ENCODE results near the gene ING1.

DNA sequence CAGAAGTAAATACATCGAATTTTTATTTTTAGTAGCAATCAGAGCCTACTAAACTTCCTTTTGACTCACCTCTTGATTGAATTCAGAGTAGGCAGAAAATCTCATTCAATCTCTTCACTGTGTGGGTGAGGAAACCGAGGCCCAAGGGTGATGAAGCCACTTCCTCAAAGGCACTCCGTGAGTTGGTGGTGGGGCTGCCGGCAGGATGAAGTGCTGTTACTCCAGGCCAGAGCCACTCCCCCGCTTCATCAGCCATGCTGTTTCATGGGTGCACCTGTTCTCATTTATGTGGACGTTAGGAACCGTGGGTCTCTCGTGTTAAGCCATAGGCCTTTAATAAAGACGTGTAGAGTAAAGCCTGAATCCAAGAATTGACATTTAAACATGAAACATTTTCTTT is 13.2 kb downstream of the ING1 start:
- TF ChIP-seq, protein P1, sequence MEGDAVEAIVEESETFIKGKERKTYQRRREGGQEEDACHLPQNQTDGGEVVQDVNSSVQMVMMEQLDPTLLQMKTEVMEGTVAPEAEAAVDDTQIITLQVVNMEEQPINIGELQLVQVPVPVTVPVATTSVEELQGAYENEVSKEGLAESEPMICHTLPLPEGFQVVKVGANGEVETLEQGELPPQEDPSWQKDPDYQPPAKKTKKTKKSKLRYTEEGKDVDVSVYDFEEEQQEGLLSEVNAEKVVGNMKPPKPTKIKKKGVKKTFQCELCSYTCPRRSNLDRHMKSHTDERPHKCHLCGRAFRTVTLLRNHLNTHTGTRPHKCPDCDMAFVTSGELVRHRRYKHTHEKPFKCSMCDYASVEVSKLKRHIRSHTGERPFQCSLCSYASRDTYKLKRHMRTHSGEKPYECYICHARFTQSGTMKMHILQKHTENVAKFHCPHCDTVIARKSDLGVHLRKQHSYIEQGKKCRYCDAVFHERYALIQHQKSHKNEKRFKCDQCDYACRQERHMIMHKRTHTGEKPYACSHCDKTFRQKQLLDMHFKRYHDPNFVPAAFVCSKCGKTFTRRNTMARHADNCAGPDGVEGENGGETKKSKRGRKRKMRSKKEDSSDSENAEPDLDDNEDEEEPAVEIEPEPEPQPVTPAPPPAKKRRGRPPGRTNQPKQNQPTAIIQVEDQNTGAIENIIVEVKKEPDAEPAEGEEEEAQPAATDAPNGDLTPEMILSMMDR (IDR thresholded peaks at IDR 0.05; ENCODE audit: low read length) = no peak
- TF ChIP-seq EZH2 (IDR thresholded peaks at IDR 0.05; ENCODE audit: borderline replicate concordance, low read length) = no peak

All from OCI-LY1 (cell line).